Fibroblast of lung (primary cell): ENCODE results near the gene CHD2.

Experiments
- EZH2 ChIP-seq: IDR thresholded peaks from 2 replicates; pipeline ENCODE4 v1.5.1; 2012; ENCODE audit warnings: low read length, control low read depth, mild to moderate bottlenecking; ENCODE audit errors: missing control alignments
- TF ChIP-seq, protein P1 (sequence below), 2 donors: IDR thresholded peaks in 1 of 2; conservative IDR thresholded peaks in 1 of 2; 1 replicate in 1 of 2; 2 replicates in 1 of 2; pipeline ENCODE4 v1.5.1; 2011 to 2012; ENCODE audit warnings: low read length in 2 of 2, control low read depth in 1 of 2, inconsistent platforms in 1 of 2, low read depth in 1 of 2, mild to moderate bottlenecking in 1 of 2

DNA sequence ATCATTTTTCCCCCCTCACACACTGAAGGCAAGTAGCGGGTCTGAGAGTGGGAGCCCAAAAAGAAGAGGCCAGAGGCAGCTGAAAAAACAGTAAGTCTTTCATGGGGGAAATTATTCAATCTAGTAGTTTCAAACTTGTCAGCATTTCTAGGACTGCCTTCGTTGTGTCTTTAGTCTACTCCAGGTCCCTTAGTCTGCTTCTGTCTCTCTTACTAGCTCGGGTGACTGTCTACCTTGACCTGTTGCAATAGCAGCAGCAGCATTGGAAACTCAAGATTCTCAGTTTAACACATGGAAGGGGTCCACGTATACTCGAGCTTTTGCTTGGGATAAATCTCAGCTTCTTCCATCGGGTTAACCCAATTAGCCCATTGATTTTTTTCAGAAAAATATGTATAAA lies 28.9 kb downstream of the CHD2 start:
- TF ChIP-seq, protein P1, sequence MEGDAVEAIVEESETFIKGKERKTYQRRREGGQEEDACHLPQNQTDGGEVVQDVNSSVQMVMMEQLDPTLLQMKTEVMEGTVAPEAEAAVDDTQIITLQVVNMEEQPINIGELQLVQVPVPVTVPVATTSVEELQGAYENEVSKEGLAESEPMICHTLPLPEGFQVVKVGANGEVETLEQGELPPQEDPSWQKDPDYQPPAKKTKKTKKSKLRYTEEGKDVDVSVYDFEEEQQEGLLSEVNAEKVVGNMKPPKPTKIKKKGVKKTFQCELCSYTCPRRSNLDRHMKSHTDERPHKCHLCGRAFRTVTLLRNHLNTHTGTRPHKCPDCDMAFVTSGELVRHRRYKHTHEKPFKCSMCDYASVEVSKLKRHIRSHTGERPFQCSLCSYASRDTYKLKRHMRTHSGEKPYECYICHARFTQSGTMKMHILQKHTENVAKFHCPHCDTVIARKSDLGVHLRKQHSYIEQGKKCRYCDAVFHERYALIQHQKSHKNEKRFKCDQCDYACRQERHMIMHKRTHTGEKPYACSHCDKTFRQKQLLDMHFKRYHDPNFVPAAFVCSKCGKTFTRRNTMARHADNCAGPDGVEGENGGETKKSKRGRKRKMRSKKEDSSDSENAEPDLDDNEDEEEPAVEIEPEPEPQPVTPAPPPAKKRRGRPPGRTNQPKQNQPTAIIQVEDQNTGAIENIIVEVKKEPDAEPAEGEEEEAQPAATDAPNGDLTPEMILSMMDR (conservative IDR thresholded peaks at IDR 0.05 in 1 of 2, IDR thresholded peaks at IDR 0.05 in 1 of 2; ENCODE audit: low read depth in 1 of 2, low read length in 2 of 2): no peak
- TF ChIP-seq EZH2: no peak
